EH (cell line): ENCODE measurements around the gene DDX24.
A peak's percentile ranks its signal among the peaks of the same experiment; 100 is the strongest.

Experiments used
- DNase-seq: peaks from one replicate; pipeline ENCODE4 v3.0.0-alpha.2; 2015; ENCODE audit warnings: low read depth

DDX24 gene

DNA sequence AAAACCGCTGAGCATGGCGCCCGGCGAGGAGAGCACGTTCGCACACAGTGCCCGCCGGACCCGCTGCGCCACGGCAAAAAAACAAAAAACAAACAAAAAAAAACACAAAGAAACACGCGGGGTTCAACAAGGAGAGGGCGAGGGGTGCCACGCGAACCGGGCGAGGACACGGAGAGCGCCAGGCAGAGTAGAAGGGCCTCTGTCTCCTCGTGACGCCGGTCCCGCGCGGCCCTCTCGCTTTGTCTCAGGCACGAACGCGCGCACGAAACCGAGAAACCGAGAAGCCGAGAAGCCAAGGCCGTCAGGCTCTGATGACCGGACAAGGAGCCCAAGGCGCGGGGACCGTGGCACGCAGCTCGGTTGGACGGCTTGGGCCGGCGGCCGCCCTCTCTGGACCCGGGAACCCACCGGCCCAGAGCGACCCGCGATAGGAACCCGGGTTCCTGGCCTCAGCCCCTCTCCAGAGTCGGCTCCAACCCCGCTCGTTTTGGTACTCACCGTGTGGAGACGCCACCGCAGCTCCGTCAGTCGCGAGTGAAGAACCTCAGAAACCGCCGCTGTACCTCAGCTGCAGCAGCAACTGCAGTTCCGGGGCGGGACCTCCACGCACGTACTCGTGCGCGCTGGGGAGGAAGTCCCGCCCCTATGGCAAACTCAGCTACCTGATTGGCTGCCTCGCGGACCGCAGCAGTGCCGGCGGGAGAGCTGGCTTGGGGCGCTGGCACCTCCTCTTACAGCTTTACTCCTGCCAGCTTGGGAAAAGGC is at the start of gene DDX24, which contains the start of gene IFI27L1:
DDX24 (minus strand) TSS at position 582 of the 765 bp plus-strand sequence. CDS start 1,460 bp downstream, outside the sequence.
IFI27L1 (plus strand) TSS at position 690 of the 765 bp plus-strand sequence. CDS start 15,628 bp downstream, outside the sequence.
- peak; percentile 94 for DNase-seq

DNA sequence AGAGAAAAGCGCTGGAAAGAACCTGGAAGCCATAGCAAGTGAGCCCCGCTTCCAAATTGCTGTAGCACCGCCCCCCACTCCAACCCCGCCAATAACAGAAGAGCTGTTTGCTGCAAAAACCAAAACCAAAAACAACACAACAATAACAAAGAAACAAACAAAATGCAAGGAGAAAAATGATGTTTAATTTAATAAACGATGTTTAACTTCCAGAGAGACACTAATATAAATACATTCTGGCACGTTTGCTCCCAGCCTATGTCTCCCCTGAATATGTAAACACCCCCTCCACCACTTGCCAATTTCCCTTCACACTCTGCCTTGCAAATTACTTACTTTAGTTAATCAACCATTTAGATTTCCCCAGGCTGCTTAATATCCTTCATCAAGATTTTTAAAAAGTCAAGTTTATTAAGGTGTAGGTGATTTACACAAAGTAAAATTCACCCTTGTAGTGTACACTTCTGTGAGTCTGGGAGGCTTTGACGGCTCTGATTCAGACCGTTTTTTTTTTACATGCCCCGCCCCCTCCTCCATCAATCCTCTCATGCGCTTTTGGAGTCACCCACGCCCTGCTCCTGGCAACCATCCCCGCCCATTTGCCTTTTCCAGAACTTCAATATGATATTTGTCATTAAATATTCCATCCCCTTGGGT is 48.9 kb upstream of the DDX24 start:
- DNase-seq, result peak; percentile 61

DNA sequence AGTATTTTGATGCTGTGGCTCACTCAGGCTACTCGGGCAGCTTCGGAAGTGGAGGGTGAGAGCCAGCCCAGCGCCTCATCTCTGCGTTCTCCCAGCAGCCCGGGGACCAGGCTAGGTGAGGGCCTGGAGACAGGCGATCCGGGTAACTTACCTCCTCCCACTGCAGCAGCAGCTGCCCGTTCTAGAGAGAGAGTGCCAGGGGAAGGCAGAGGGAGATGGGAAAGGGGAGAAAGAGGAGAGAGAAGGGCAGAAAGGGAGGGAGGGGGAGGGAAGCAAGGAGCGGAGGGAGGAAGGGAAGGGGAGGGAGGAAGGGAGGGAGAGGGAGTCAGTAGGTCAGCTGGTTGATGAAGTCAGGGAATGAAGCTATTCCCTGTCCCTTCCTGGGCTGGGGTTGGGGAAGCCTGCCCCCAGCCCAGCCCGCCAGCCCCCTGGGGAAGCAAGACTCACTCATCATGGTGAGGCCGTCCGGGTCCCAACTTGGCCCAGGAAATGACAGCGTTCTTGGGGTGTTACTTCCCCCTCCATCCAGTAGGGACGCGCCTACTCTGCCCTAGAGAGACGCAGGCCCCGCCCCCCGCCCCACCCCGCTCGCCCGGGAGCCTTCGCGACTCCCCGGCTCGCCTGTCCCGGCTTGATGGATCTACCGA is 48.2 kb upstream of the DDX24 start, which contains the start of gene IFI27L2:
IFI27L2 (minus strand) TSS at position 494 of the 647 bp plus-strand sequence; CDS start at position 454, 40 bp downstream.
- DNase-seq, result peak; percentile 88

- no peak for DNase-seq
These were observed 47.3 kb upstream of the DDX24 start for GRCh38 chr14:94128216-94128839.

- DNase-seq, result no peak
These were observed 46.3 kb upstream of the DDX24 start for GRCh38 chr14:94127330-94127729.

- DNase-seq, result no peak
These were observed 45.8 kb upstream of the DDX24 start for GRCh38 chr14:94126800-94127199.

DNA sequence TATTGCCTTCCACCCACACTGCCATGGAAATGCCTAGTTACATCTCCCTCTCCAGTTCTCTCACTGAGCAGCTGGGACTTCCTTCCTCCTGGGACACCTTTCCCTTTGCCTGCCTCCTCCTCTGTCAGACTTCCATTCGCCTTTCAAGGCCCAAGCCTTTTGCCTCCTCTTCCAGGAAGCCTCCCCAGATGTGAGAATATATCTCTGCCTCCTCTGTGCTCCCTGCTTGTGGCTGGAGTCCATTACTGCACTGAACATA is 45.3 kb upstream of the DDX24 start:
- DNase-seq, result no peak

GRCh38 chr14:94125659-94126418 is 44.8 kb upstream of the DDX24 start:
- DNase-seq, result no peak

DNA sequence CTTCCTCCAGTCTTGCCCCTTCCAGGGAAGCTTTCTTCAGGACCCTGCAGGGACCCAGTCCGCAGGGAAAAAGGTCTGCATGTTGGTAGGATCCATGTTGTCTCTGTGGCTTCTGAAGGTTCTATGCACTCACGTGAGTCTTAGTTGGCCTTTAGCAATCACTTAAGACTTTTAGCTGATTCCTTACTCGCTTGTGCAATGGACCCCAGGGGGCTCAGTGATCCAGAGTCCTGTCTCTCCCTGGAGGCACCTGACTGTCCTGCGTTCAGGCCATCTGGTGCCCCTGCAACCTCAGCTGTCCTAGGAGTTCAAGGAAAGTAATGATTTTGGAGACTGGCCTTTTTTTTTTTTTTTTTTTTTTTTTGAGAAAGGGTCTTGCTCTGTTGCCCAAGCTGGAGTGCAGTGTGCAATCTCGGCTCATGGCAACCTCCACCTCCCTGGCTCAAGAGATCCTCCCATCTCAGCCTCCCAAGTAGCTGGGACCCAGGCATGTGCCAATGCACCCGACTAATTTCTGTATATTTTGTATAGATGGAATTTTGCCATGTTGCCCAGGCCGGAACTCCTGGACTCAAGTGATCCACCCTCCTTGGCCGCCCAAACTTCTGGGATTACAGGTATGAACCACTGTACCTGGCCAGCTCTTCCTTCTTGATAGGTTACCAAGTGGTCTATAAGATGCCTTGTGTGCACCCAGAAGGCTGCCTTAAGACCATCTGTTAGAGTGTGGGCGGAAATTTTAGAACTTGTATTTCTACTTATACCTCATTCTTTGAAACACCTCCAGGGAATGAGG is 43.8 kb upstream of the DDX24 start:
- no peak for DNase-seq

GRCh38 chr14:94123868-94124267 is 42.9 kb upstream of the DDX24 start:
- no peak for DNase-seq

DNA sequence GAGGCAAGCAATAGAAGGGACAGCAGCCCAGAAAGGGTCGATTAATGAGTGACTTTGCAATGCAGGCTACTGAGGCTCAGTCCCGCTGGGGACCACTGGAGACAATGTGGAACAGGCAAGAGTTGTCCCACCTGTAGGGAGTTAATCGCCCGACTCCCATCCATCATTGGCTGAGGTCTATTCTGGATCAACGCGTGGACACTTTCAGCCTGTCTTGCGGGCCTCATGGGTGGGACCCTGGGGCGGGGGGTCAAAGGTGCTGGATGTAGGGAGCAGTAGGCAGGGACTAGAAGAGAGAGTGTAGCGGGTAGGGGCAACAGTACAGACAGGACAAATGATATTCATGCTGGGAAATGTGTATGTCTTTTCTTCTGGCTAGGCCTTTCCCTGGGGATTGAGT is 42.3 kb upstream of the DDX24 start:
- DNase-seq, result no peak

DNA sequence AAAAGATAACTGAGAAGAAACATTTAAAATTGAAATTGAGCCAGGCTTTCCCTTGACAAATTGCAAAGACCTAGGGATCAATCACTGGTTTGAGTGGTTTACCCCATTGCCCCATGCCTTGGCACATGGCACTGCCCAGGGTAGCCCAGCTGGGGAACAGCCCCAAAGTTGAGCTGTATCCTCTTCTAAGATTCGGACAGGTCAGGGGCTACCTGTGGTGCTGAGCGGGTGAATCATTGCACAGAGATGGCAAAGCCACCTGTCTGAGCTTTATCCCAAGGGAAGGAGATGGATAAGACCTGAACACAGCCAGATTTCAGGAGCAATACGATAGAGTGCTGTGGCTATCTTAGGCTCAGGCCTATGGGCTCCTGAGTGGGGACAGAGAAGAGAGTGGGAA is 41.4 kb upstream of the DDX24 start:
- DNase-seq, result no peak

DNA sequence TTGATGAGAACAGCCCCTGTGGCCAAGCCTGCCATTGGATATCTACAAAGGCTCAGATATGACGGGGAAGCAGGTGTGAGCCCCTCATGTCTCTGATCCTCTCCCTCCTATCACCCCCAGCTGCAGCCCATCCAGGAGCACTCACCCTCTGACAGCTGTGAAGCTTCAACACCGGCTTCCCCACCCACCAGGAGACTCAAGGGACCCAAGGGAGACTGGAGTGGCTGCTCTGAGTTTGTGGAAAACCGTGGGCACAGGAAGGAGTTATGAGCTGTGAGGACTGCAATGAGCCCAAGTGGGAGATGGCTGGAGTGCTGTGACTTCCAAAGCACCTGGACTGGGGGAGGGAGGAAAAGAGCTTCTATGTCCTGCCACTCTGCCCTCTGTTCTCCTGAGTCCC is 40.5 kb upstream of the DDX24 start:
- no peak for DNase-seq

DNA sequence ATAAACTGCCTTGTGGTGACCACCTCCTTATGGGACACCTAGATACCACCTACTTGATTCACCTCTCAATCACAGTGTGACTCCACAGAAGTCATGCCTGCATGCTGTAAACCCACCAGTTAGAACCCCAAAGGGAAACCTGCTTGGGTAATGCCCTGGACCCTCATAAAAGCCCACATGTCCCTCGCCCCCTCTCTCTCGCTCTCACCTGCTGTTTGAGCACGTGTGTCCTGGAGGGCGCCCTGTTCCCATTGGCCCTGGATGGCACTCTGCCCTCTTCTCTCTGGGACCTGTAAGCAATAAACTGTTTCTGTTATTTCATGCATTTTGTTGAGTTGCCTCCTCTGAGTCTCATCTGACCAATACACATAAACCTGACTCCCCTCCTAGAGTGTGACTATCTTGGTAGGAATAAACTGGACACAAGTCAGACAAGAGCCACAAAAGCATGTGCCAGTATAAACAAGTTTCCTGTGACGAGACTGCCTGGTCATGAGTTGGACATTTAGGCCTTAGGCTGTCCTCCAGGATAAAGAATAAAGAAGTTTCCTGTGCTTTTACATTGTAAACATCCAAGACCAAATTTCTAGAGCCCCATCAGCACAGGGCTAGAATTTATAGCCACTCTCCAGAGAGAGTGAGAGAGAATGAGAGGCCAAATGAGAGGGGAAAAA is 39.8 kb upstream of the DDX24 start:
- DNase-seq, result peak; percentile 98

DNA sequence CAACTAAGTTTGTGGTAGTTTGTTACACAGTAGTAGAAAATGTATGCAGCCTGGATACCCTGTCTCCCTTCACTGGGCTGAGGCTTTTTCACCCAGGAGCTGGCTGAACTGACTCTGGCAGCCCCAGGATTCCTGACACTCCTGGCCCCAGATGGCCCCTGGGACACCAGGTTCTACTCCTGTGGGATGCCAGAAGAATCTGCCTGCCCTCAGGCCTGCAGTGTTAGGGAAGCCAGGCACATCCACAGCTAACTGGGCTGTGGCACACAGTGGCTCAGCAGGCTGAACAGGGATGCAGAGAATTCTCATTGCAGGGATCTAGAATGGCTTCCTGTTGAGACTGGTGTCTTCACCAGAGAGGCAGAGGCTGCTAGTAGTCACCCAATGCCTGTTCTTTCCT is 38.1 kb upstream of the DDX24 start:
- no peak for DNase-seq

DNA sequence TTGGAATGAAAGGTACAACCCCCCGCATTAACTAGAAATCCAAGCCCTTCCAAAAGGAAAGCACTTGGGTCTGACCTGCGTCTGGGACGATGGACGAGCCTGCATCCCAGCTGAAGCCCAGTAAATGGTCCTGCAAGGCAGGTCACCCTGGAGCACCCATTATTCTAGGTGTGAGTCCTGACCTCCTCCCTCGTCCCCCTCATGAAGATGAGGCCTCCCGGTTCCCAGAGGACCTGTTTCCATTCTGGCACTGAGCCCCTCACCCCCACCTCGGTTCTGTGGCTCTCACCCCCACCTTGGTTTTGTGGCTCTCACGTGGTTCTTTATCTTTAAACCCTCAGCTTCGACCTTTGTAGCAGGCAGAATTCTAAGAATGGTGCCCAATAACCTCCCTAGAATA is 36.9 kb upstream of the DDX24 start:
- no peak for DNase-seq

GRCh38 chr14:94116701-94117100 is 35.7 kb upstream of the DDX24 start:
- DNase-seq, result no peak

DNA sequence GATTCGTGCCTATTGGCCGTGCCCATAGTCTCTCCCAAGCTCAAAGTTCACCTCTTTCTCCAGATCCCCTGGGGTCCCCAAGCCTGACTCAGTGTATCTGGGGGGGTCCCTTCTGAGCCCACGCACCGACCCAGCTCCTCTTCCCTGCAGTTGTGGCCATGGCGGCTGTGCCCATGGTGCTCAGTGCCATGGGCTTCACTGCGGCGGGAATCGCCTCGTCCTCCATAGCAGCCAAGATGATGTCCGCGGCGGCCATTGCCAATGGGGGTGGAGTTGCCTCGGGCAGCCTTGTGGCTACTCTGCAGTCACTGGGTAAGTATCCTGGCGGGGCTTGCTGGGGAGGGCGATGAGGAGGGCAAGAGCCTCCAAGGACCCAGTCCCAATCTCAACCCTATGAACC is 34.6 kb upstream of the DDX24 start:
- DNase-seq, result no peak

- DNase-seq, result no peak
These were observed 34.1 kb upstream of the DDX24 start for GRCh38 chr14:94115058-94115591.

DNA sequence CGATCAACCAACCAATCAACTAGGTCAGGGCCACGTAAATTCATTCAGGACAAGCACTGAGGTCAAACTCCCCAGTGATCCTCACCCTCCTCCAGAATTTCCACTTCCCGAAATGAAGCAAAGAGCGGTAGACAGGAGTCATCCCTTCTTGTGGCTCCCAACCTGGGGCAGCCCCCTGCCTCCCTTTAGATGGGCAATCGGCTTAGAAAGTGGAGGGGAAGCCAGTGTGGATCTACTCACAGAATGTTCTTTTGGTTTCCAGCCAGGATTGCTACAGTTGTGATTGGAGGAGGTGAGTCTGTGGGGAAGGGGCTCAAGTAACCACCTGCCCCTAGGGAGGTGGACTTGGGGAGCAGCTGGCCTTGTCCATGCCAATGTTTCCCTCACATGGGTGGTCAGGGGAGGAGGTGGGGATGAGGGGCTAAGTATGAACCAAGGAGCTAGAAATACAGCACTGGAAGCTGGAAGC is 33.6 kb upstream of the DDX24 start:
- no peak for DNase-seq
